Midbrain (tissue), 1 donor: Measurements from ENCODE around the gene ZBTB8A.
A peak's percentile ranks its signal among the peaks of the same experiment; 100 is the strongest.
"Not testable (repeated sequence)": the region's sequence is repeated elsewhere in the genome, so short reads cannot be mapped to it uniquely, and the experiment has no call there.

ENCODE experiments used
- DNase-seq: peaks from one replicate; lab custom pipeline; 2025; lab: John Stamatoyannopoulos, UW

The ZBTB8A gene

GRCh38 chr1:32538887-32539583 is at the start of gene ZBTB8A:
Gene ZBTB8A (plus strand): TSS chr1:32539427. CDS start chr1:32592932, 53,505 bp downstream.
- DNase-seq, result peak; percentile 26

DNA sequence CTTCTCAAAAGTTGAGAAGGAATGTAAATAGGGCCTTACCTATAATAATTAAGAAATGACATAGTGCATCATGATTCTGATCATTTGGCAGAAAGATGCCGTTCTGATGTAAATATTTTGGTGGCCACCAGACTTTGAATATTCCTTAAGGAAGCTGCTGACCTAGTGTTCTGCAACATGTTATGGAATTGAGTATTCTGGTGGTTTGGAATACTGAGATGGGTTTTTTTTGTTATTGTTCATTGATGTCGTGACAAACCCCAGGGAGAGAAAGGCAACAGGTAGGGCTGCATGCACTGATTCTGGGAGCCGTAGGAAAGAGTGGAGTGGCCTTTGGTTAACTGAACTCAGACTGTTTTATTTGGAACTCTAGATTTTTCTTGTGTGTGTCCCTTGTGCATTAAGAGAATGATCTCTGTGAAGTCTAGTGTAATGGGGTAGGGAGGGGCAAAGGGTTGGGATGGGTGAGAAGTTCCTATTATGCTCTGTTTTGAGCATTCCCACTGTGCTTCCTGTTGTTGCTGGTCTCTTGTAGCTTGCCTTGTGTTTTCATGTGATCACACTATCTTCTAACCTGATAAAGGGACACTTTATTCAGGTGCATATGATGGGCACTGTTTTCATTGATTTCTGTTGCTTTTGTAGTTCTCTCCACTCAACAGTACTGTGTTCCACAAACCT is 49.3 kb upstream of the ZBTB8A start:
- no peak for DNase-seq

DNA sequence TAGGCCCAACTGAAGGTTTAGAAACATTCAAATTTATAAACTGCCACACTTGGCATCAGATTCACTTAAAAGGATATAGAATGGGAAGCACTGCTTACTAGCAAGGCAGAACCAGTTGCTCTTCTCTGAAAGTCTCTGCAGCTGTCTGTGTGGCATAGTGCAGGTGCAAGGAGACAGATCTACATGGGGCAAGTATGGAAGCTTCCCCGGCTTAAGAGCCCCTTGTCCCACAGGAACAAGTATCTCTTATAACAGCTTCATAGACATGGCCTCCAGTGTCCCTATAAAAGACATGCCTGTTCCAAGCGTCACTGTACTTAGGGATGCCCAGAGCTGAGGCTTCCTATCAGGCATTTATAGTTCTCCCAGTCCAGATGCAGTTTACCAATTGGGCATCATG is 47.8 kb upstream of the ZBTB8A start:
- DNase-seq, result no peak

DNA sequence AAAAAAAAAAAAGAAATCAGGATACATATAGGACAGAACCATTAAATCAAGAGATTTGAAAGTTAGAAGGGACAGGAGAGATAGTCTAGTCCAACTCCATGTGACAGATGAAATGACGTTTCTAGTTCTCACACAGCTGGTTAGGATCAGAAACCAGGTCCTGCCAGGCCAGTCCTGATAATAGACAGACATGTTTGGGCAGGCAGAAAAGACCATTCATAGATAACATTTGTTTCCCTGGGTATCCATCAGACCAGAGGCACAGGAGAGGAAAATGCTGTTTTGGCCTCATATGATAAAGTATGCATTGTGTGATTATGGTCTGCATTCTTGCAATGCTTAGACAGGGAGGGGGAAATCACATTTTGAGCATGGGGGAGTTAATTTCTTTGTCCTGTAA is 45.0 kb upstream of the ZBTB8A start:
- no peak for DNase-seq

DNA sequence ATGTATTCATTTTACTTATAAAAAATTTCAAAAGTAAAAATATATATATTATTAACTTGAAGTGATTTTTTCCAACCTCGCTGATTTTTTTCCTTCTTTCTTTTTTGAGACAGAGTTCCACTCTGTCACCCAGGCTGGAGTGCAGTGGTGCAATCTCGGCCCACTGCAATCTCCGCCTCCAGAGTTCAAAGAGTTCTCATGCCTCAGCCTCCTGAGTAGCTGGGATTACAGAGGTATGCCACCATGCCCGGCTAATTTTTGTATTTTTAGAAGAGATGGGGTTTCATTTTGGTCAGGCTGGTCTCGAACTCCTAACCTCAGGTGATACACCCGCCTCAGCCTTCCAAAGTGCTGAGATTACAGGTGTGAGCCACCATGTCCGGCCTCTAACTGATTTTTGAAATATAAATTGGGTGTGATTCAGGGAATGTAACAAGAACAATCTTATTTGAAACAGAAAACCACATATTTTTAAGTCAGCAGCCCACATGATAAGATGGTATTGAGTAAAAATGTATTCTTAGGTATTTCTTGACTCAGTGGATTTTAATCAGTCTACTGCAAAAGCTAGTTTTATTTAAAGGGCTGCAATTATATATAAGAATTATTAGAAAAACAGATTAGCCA is 44.4 kb upstream of the ZBTB8A start:
- no peak for DNase-seq

- DNase-seq, result no peak
Observed at GRCh38 chr1:32496127-32496526, 43.1 kb upstream of the ZBTB8A start.

GRCh38 chr1:32498751-32499150 is 40.5 kb upstream of the ZBTB8A start:
- DNase-seq, result no peak

GRCh38 chr1:32500387-32501209 is 38.6 kb upstream of the ZBTB8A start:
- DNase-seq, result peak; percentile 71

GRCh38 chr1:32501865-32502264 is 37.4 kb upstream of the ZBTB8A start:
- peak; percentile 10 for DNase-seq

DNA sequence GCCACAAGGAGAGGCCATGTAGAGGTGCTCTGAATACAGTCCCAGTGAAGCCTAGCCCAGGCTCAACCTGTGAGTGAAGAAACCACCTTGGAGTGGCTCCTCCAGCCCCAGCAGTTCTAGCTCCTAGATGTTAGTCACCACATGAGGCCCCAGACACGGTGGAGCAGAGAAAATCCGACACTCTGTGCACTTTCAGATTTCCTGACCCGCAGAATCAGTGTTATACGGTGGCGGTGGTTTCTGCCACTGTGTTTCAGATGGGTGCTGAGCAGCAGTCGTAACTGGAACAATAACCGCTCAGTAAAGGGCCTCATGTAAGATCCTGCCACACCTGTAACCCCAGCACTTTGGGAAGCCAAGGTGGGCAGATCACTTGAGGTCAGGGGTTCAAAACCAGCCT is 36.1 kb upstream of the ZBTB8A start:
- no peak for DNase-seq

- no peak for DNase-seq
Observed at GRCh38 chr1:32507021-32507420, 32.2 kb upstream of the ZBTB8A start.

DNA sequence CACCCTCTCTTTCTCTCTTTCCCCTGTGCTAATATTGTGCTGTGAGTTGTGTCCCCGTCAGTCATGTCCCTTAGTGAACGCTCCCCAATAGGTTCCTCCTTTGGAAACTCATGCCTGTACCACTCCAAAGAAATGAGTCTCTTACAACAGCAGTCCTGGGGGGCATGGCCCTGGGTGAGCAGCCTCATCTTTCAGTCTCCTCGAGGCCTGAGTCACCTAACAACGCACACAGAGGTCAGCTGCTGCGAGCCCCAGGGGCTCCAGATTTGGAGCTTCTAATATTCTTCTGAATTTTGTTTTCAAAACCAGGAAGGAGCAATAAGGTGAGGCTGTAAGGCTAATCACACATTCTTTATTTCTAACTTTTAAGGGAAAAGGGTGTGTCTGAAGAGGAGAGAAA is 30.5 kb upstream of the ZBTB8A start:
- no peak for DNase-seq

GRCh38 chr1:32509939-32510338 is 29.3 kb upstream of the ZBTB8A start:
- DNase-seq, result no peak

DNA sequence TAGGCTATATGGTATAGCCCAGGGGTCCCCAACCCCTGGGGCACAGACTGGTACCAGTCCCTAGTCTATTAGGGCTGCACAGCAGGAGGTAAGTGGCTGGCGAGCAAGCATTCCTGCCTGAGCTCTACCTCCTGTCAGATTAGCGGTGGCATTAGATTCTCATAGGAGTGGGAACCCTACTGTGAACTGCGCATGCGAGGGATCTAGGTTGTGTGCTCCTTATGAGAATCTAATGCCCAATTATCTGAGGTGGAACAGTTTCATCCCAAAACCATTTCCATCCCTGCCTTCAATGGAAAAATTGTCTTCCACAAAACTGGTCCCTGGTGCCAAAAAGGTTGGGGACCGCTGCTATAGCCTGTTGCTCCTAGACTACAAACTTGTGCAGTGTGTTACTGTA is 22.8 kb upstream of the ZBTB8A start:
- DNase-seq, result no peak

- DNase-seq, result no peak
Observed at GRCh38 chr1:32518976-32519375, 20.3 kb upstream of the ZBTB8A start.

- no peak for DNase-seq
Observed at GRCh38 chr1:32521165-32521564, 18.1 kb upstream of the ZBTB8A start.

- no peak for DNase-seq
Observed at GRCh38 chr1:32525053-32525452, 14.2 kb upstream of the ZBTB8A start.

DNA sequence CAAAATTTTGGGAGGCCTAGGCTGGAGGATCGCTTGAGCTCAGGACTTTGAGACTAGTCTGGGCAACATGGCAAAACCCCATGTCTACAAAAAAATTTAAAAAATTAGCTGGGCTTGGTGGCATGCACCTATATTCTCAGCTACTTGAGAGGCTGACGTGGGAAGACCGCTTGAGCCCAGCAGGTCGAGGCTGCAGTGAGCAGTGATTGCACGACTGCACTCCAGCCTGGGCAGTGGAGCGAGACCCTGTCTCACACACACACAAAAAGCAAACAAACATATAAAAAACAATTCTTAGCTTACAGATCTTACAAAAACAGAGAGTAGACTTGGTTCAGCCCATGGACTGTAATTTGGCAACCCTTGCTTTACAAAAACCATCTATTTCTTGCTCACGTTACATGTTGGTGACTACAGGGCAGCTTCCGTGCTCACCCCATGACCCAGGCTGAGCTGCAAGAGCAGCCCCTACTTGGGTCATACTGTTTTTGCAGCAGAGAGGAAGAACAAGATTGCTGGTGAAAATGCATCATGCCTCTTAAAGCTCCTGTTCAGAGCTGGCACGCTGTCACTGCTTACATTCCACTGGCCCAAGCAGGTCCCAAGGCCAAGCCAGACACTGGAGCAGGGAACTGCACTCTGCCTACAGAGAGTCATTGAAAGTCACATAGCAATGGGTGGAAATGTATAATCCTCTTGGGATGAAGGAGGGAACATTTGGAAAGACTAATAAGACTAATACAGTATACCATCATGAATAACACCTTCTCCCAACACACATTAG is 13.4 kb upstream of the ZBTB8A start:
- no peak for DNase-seq

GRCh38 chr1:32528550-32528949 is 10.7 kb upstream of the ZBTB8A start:
- not testable (repeated sequence) for DNase-seq

DNA sequence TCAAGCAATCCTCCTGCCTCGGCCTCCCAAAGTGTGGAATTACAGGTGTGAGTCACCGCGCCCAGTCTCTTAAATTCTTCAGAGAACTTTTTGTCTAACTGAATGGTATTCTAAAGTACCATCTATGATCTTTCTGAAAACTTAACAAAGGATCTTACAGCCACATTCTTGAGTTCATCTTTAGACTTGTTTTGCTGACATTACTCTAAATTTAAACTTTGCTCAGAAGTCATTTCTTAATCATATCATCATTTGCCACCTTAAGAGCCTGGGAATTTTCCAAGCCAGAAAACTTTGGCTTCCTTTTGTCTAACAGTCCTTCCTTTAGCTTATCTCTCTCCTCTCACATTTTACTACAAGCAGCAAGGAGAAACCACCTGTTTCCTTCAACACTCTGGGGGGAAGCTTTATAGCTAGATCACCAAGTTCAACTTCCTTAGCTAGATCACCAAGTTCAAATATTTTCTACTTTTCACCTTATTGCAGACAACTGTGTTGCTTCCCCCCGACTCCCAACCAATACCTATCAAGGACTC is 5.4 kb upstream of the ZBTB8A start:
- no peak for DNase-seq

- no peak for DNase-seq
Observed at GRCh38 chr1:32536117-32536516, 3.1 kb upstream of the ZBTB8A start.
